SIG-M5 treated with dmso at 0.1 percent for 504 hours (cell line): Measurements from ENCODE around the gene BTBD8.

Experiments used
- DNase-seq: peaks from one replicate; lab custom pipeline; 2025; ENCODE audit not compliant: unreplicated experiment; lab: John Stamatoyannopoulos, UW

The BTBD8 gene

DNA sequence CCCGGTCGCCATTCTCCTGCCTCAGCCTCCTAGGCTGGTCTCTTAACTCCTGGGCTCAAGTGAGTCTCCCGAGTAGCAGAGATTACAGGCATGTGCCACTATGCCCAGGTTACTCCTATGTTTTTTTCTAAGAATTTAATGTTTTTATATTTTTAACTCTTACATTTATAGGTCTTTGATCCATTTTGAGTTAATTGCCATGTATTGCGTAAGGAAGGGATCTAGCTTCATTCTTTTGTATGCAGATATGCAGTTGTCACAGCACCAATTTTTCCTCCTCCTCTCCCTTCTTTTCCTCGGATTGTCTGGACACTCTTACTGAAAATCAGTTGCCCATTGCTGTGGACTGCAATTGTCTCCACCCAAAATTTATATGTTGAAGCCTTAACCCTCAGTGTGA, 11.5 kb downstream of the BTBD8 start:
- no peak for DNase-seq

DNA sequence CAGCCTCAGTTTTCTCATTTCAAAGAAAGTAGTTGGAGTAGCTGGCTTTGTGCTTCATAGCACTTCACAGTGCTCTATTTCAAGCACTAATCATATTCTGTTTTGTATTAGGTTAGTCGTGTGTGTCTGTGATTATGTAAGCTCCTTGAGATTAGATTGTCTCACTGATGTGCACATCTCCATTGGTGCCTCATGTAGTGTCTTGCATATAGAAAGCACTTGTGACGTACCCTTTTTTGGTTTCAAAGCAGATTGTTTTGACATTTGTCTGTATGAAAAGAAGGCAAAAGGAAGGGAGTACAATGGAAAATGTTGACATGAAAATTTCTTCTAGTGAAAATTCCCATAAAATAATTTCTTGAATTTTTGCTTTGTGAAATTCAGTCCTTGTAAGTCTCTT, 13.9 kb downstream of the BTBD8 start:
- DNase-seq: no peak

DNA sequence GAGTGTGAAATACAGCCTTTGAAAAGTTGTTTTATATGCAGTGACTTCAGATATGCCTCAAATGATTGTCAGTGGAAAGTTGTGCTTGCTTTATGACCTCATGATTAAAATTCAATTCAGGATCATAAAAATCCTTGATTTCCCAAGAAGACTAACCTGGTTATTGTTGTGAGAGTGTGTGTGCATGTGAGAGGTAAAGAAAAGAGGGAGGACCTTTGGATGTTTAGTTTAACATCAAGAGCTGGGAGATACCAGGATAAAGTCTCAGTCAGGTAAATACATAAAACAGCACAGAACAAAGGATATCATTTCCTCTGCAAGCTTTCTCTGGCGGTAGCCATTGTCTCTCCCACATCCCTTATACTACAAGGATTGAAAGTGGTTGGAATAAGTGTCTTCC, 14.4 kb downstream of the BTBD8 start:
- no peak for DNase-seq

DNA sequence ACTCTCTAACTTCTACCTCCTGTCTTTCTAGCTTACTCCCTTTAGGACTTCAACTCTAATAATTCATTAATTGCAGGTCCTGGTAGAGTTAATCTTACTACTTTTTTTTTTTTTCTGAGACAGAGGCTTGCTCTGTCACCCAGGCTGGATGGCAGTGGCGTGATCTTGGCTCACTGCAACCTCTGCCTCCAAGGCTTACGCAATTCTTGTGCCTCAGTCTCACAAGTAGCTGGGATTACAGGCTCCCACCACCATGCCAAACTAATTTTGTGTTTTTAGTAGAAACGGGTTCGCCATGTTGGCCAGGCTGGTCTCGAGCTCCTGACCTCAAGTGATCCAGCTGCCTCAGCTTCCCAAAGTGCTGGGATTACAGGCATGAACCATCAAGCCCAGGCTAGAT, 15.7 kb downstream of the BTBD8 start:
- DNase-seq: peak; percentile 6

DNA sequence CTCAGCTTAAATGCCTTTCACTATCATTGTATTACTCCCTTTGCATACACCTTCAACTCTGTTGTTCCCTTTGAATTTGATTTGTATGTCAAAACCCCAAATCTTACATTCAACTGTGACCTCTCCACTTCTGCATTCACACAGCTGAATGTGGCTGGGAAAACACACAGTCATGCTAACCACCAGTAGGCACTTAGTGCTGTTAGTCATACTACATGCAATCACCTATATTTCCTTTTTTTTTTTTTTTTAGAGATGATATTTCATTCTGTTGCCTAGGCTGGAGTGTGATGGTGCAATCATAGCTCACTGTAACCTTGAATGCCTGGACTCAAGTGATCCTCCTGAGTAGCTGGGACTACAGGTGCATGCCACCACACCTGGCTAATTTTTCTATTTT, 16.2 kb downstream of the BTBD8 start:
- DNase-seq: peak; percentile 81

DNA sequence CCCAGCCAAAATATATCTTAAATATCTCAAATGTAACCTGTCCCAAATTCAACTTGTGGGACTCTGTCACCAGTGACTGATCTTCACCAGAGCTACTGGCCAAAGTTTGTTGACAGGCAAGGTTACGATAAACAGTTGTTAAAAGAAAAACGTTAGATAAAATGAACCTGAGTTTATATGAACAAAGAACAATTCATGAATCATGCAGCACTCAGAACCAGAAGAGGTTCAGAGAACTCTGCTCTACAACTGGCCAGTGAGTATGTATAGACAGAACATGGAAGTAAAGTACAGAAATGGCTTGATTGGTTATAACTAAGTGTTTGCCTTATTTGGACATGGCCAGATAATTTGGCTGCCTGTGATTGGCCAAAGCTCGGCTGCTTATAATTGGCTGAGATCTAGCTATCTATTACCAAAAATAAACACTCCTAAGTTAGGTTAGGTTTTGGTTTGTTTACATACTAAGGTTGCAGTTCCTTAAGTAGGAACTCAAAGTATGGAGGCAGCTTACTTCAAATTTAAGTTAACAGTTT, 25.5 kb downstream of the BTBD8 start:
- DNase-seq: no peak

DNA sequence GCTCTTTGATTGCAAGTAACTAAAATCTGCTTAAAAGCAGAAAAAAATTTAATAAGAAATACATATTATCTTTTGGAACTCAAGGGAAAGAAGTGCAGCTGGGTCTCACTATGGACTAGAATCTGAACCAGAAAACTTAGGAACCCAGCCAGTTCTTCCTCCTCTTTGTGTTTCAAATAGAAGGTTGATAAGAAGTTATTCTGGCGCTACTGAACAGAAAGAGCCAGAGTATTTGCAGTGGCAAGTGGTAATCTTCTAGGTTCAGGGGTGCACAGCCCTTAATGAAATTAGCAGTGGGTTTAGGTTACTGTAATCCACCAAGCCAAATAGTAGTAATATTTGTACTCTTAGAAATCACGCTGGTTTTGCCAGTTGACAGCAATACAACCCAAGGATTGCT, 28.5 kb downstream of the BTBD8 start:
- no peak for DNase-seq

DNA sequence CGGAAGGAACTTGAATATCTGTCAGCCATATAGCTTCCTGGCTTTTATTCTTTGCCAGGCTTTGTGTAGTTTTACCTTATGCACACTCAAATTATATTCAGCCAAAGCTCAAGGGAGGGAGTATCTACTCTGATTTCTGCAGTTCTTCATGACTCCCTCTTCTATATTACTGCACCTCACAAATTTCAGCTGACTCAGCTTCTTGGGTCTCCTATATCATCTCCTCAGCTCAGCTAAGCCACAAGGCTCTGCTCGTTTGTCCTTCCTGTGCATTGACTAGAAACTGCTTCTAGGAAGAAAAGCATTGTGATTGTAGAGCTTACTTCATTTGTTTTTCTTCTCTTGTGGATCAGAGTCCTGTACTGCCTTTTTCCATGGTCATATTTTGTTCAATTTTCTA, 37.4 kb downstream of the BTBD8 start:
- DNase-seq: no peak

DNA sequence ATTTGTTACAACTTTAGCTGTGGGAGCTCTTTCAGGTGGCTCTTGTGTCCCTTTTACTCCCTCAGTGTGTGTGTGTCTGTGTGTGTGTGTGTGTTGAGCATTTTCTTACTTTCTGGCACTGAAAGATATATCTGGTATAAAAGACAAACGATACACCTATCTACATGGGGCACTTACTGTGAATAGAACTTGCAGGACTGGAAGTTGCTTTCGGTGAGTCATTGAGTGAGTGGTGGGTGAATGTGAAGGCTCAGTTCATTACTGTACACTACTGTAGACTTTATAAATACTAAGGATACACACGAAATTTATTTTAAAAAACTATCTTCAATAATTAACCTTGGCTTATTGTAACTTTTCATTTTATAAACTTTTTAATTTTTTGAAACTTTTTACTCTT, 38.7 kb downstream of the BTBD8 start:
- no peak for DNase-seq

DNA sequence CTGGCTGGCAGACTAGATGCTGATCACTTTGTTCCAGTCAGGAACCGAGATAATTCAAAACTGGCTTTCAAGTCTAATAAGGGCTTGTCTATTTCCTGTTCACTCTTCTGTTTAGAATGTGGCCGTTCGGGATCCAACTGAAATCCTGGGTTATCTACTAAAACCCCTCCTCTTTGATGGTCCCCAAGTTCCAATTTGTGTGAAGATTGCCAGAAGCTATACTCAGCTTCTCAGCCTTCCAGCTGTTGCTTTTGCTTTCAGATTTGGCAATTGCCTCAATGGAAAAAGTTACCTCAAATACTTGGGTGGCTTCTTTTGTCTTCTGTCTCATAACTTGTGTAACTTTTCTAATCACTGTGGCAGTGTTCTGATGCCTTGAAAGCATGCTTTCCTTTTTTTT, 43.7 kb downstream of the BTBD8 start:
- no peak for DNase-seq

DNA sequence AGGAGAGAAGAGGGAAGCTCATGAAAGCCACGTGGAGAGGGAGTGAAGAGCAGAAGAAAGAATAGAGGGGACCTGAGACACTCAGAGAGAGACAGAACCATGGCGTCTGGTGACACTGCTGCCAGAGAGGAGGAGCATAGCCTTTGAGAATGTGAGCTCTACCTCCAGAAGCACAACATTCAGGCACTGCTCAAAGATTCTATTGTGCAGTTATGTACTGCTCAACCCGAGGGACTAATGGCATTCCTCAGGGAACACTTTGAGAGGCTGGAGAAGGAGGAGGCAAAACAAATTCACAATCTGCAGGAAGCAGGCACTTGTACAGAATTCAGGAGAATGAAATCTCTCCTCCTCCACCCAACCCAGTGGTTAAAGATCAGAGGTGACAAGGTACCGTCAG, 45.1 kb downstream of the BTBD8 start:
- no peak for DNase-seq

DNA sequence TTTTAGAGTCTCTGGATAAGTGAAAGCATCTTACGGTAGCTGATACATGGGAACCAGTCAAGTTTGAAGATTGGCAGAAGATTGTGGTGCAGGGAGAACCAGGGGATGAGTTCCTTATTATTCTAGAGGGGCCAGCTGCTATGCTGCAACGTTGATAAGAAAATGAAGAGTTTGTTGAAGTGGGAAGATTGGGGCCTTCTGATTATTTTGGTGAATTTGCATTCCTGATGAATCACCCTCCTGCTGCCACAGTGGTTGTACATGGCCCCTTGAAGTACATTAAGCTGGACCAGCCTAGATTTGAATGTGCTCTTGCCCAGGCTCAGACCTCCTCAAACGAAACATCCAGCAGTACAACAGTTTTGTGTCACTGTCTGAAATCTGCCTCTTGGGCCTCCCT, 45.9 kb downstream of the BTBD8 start:
- no peak for DNase-seq

DNA sequence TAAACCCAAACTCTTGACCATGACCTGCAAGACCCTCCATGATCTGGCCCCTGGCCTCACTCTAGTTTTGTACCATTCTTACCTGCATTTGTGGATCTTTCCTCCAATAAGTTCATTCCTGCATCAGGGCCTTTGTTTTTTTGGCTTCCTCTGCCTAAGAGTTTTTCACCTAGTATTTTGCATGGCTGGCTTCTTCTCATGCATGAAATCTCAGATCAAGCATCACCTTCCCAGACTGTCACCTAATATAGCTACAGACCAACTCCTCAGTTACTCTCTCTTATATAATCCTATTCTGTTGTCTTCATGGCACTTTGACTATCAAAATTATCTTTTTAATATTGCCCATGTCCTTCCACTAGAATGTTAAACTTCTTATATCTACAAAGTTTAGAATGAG, 54.2 kb downstream of the BTBD8 start:
- DNase-seq: no peak

DNA sequence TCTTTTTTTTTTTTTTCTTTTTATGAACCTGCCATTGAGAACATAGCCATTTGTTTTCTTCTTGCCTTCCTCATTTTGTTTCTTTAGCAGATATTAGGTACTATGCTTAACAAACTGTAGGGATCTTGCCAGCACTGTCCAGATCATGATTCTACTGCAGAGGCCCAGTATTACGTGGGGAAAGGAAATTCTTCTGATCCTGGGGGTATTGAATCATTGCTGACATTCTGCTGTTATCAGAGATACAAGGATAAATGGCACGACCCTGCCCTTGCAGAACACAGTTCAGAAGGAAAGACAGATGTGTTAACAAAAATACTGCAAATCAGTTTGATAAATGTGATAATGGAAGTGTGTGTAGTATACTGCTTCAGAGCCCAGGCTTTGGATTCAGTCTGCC, 56.2 kb downstream of the BTBD8 start:
- no peak for DNase-seq

DNA sequence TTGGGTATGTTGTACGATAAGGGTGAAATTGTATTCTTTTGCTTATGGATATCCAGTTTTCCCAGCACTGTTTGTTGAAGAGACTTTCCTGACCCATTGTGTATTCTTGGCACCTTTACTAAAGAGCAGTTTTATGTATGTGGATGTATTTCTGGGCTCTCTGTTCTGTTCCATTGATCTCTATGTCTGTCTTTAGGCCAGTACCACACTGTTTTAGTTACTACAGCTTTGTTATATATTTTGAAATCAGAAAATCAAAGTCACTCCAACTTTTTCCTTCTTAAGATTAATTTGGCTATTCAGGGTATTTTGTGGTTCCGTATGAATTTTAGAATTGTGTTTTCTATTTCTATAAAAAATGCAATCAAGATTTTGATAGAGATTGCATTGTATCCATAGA, 74.8 kb downstream of the BTBD8 start:
- DNase-seq: no peak

DNA sequence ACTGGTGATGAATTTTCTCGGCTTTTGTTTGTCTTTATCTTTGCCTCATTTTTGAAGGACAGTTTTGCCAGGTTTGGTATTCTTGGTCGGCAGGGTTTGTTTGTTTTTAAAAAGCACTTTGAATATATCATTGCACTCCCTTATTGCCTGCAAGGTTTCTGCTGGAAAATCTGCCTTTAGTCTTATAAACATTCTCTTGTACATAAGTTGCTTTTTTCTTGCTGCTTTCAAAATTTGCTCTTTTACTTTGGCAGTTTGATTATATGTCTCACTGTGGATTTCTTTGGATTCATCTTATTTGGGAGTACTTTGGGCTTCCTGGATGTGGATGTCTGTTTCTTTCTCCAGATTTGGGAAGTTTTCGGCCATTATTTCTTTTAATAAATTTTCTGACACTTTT, 79.4 kb downstream of the BTBD8 start:
- no peak for DNase-seq

DNA sequence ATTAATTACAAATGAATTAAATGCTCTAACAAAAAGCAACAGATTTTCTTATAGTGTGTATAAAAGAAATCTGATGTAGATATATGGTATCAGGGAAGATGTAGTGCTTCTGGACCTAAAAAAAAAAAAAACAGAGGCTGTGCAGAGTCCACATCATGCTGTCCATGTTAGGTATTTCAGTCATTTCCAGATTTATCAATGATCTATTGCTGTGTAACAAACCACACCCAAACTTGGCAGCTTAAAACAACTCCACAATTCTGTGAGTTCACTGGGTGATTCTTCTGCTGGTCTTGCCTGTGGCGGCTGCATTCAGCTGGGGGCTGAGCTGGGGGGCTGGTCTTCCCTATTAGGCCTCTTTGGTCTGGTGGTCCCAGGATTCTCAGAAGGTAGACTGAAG, 85.2 kb downstream of the BTBD8 start:
- no peak for DNase-seq

DNA sequence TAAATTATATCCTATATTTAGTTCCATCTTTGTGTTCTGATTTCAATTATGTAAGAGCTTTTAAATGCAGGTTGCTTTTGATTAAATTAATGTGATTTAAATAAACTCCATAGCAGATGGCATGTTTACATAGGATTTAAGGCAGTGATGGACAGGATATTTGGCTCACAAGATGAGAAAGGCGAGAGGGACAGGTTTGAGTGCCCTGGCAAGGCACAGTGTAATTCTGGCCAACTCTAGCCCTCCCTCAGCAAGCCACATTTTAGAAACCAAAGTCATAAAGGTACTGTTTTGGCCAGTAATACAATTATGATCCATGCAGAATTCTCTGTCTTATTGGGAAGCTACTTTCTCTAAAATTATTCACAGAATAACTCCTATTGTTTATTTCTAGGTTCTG, 87.0 kb downstream of the BTBD8 start:
- DNase-seq: no peak

DNA sequence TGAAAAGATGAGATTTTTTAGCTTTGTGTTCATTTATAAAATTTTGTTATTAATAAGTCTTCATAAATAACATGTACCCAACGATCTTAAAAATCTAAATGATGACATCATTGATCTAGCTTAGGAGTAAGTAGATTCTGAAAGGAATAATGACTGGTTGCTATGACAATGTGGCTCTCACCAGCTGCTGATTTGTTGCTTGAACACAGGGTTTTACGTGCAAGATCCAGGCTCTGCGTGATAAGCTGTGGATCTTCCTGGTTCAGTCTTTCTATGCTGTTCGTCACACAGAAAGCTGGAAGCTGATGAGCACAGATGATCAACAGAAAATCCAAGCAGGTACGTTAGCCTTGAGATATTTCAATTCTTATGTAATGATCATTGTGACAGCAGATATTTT, 88.5 kb downstream of the BTBD8 start:
- no peak for DNase-seq

DNA sequence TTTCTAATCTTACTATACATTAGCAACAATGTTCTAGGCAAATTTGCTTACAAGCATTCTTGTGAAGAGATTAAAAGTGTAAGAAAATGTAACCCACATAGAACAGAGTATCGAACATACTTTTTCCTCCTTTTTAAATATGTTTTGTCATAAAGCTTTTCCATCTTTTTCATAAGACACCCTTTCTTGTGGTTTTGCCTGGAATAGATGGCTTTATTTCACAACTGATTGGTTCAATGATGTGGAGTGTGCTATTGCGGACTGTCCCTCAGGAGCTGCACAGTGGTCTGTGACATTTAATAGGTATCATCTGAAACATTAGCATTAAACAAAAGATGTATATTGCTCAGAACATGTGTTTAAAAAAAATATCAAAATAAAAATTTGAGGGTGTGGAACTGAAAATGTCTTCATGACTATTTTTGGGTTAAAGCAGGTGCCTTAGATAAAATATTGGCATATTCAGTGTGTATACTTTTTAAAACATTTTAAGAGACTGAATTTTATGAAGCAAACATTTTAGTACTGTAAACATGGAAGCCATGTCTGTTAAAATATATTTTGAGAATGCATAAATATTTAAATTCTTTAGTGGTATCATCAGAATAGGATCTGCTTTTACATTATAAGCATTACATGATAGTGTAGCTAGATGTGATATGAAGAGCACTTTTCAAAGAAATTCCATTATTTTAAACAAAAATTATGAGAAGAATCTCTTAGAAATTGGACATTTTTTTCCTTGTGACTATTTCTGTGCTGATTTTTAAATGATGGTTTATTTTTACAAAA, 89.3 kb downstream of the BTBD8 start:
- no peak for DNase-seq

DNA sequence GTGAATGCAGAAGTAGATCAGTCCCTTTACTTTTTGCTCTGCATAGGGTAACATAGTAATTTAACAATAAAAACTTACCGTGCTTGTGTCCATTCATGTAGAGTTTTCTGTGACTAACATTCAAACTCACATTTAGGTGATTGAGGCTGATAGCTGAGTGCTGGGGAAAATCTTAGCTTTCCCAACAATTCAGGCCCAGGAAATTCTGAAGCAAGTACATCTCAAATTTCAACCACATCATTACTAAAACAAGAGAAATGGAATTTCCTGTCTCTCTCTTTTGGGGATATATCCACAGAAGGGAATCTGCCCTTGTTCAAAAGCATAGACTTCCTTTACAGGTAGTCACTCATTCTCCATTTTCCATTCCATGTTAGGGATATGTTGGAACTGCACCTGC, 104.5 kb downstream of the BTBD8 start:
- no peak for DNase-seq

DNA sequence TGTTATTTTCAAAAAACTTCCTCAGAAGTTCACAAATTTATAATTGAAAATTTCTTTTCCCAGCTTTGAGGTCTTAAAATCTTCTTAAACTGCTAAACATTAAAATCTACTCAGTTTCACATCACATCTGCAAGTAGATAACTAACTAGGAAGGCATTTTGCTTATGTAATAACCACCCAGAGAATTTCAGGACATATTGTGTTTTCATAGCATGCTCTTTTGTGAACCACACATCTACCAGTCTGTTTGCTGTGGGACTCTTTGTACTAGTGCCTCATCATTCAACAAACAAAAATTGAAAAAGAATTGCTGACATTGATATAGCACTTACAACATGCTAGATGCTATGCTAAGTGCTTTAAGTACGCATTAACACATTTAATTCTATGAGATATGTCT, 105.9 kb downstream of the BTBD8 start:
- no peak for DNase-seq
